GM12872 (cell line): ENCODE measurements around the gene ARMH3.

Source experiments
- CTCF ChIP-seq: IDR thresholded peaks from 3 replicates; pipeline ENCODE4 v1.5.1; 2011; ENCODE audit warnings: low read depth, mild to moderate bottlenecking, low read length, moderate library complexity; ENCODE audit not compliant: insufficient read depth

The ARMH3 gene

GRCh38 chr10:101959346-101959916, 96.5 kb downstream of the ARMH3 start:
- TF ChIP-seq CTCF = no peak

GRCh38 chr10:101958691-101959090, 97.3 kb downstream of the ARMH3 start:
- TF ChIP-seq CTCF = no peak

GRCh38 chr10:101956898-101957297, 99.1 kb downstream of the ARMH3 start:
- no peak for TF ChIP-seq CTCF

- TF ChIP-seq CTCF = no peak
Observed at GRCh38 chr10:101956117-101956516, 99.9 kb downstream of the ARMH3 start.

- TF ChIP-seq CTCF = no peak
Observed at GRCh38 chr10:101952191-101952590, 103.8 kb downstream of the ARMH3 start.

- TF ChIP-seq CTCF = no peak
Observed at GRCh38 chr10:101950213-101950612, 105.8 kb downstream of the ARMH3 start.

GRCh38 chr10:101941871-101942270, 114.1 kb downstream of the ARMH3 start:
- no peak for TF ChIP-seq CTCF

GRCh38 chr10:101940916-101941315, 115.1 kb downstream of the ARMH3 start:
- no peak for TF ChIP-seq CTCF
